H9 (cell line): ENCODE results near the gene LDLRAD4. TPM values are rescaled to one million over a fixed set of nuclear protein-coding genes. Genes with fewer than 3 reads are reported as not detected.

Experiments used
- DNase-seq: peaks from one replicate; pipeline ENCODE4 v3.0.0-alpha.2; 2017
- H2AFZ ChIP-seq: one replicate; pipeline ENCODE4 v1.6.1; 2013; ENCODE audit warnings: mild to moderate bottlenecking, low read length, control low read depth, moderate library complexity
- H2AK5ac ChIP-seq: 2 replicates; pipeline ENCODE4 v1.6.1; 2013; ENCODE audit warnings: low read length, control low read depth, mixed read lengths; ENCODE audit not compliant: insufficient read length
- H2BK120ac ChIP-seq: one replicate; pipeline ENCODE4 v1.6.1; 2013; ENCODE audit warnings: low read depth, mild to moderate bottlenecking, low read length, control low read depth, inconsistent platforms; ENCODE audit not compliant: poor library complexity, severe bottlenecking
- H2BK12ac ChIP-seq: 2 replicates; pipeline ENCODE4 v1.6.1; 2013; ENCODE audit warnings: low read length, control low read depth, mixed read lengths, low read depth; ENCODE audit not compliant: insufficient read length
- H2BK15ac ChIP-seq: 2 replicates; pipeline ENCODE4 v1.6.1; 2013; ENCODE audit warnings: low read depth, low read length, control low read depth
- H2BK20ac ChIP-seq: one replicate; pipeline ENCODE4 v1.6.1; 2013; ENCODE audit warnings: low read depth, mild to moderate bottlenecking, low read length, control low read depth, inconsistent platforms; ENCODE audit not compliant: poor library complexity, severe bottlenecking
- H2BK5ac ChIP-seq: 2 replicates; pipeline ENCODE4 v1.6.1; 2013; ENCODE audit warnings: low read length, control low read depth, mixed read lengths; ENCODE audit not compliant: insufficient read length
- H3K14ac ChIP-seq: 2 replicates; pipeline ENCODE4 v1.6.1; 2013; ENCODE audit warnings: low read length, control low read depth; ENCODE audit not compliant: insufficient read depth
- H3K18ac ChIP-seq: 2 replicates; pipeline ENCODE4 v1.6.1; 2013; ENCODE audit warnings: low read depth, mild to moderate bottlenecking, mixed read lengths, low read length, control low read depth; ENCODE audit not compliant: insufficient read length
- H3K23ac ChIP-seq: 2 replicates; pipeline ENCODE4 v1.6.1; 2013; ENCODE audit warnings: low read length, control low read depth, mixed read lengths, low read depth; ENCODE audit not compliant: insufficient read length
- H3K23me2 ChIP-seq: 2 replicates; pipeline ENCODE4 v1.6.1; 2013; ENCODE audit warnings: low read depth, mild to moderate bottlenecking, mixed read lengths, low read length, control low read depth; ENCODE audit not compliant: insufficient read length, poor library complexity, severe bottlenecking
- H3K27ac ChIP-seq: 2 replicates; pipeline ENCODE4 v1.5.1; 2013; ENCODE audit warnings: low read length, control low read depth, mixed read lengths, low read depth; ENCODE audit not compliant: insufficient read length
- H3K27me3 ChIP-seq: 2 replicates; pipeline ENCODE4 v1.6.1; 2013; ENCODE audit warnings: low read length, control low read depth, inconsistent platforms; ENCODE audit not compliant: insufficient read depth
- H3K4ac ChIP-seq: 2 replicates; pipeline ENCODE4 v1.6.1; 2013; ENCODE audit warnings: low read depth, mild to moderate bottlenecking, control low read depth, inconsistent platforms, low read length, moderate library complexity
- H3K4me1 ChIP-seq: 2 replicates; pipeline ENCODE4 v1.6.1; 2013; ENCODE audit warnings: low read length, control low read depth, inconsistent platforms; ENCODE audit not compliant: insufficient read depth
- H3K4me2 ChIP-seq: 2 replicates; pipeline ENCODE4 v1.6.1; 2013; ENCODE audit warnings: low read length, control low read depth, mixed read lengths; ENCODE audit not compliant: insufficient read length, insufficient read depth
- H3K56ac ChIP-seq: 2 replicates; pipeline ENCODE4 v1.6.1; 2013; ENCODE audit warnings: low read depth, mild to moderate bottlenecking, mixed read lengths, low read length, control low read depth; ENCODE audit not compliant: insufficient read length
- H3K79me1 ChIP-seq: 2 replicates; pipeline ENCODE4 v1.6.1; 2013; ENCODE audit warnings: low read depth, mild to moderate bottlenecking, moderate library complexity, low read length, control low read depth, inconsistent platforms; ENCODE audit not compliant: insufficient read depth, poor library complexity, severe bottlenecking
- H3K79me2 ChIP-seq: 2 replicates; pipeline ENCODE4 v1.6.1; 2013; ENCODE audit warnings: low read length, control low read depth, inconsistent platforms; ENCODE audit not compliant: insufficient read depth
- H3K9ac ChIP-seq: 2 replicates; pipeline ENCODE4 v1.6.1; 2013; ENCODE audit warnings: low read length, control low read depth, mixed read lengths; ENCODE audit not compliant: insufficient read length; ENCODE audit errors: extremely low read depth
- H3K9me3 ChIP-seq: one replicate; pipeline ENCODE4 v1.6.1; 2013; ENCODE audit warnings: low read depth, low read length, inconsistent platforms; ENCODE audit not compliant: control insufficient read depth
- H3T11ph ChIP-seq: one replicate; pipeline ENCODE4 v1.6.1; 2013; ENCODE audit warnings: mild to moderate bottlenecking, low read length, control low read depth, inconsistent platforms
- H4K20me1 ChIP-seq: one replicate; pipeline ENCODE4 v1.6.1; 2013; ENCODE audit not compliant: control insufficient read depth, insufficient read length, insufficient read depth
- H4K5ac ChIP-seq: 2 replicates; pipeline ENCODE4 v1.6.1; 2013; ENCODE audit warnings: low read depth, mild to moderate bottlenecking, mixed read lengths, low read length, control low read depth; ENCODE audit not compliant: insufficient read length
- H4K8ac ChIP-seq: replicated peaks from 2 replicates; pipeline ENCODE4 v1.6.1; 2013; ENCODE audit warnings: low read length, control low read depth, mixed read lengths, low read depth; ENCODE audit not compliant: insufficient read length
- H4K91ac ChIP-seq: 2 replicates; pipeline ENCODE4 v1.6.1; 2013; ENCODE audit warnings: low read depth, mild to moderate bottlenecking, moderate library complexity, mixed read lengths, low read length, control low read depth; ENCODE audit not compliant: insufficient read length
- H3K27ac Mint-ChIP-seq, 3 experiments: 2 replicates in 2 of 3; 3 replicates in 1 of 3; pipeline ENCODE4 v1.8.0; 2020 to 2021; ENCODE audit warnings: mixed read lengths in 3 of 3, mild to moderate bottlenecking in 1 of 3, moderate library complexity in 1 of 3
- H3K27me3 Mint-ChIP-seq: 2 replicates; pipeline ENCODE4 v1.8.0; 2021; ENCODE audit warnings: low read depth, mild to moderate bottlenecking, moderate library complexity, mixed read lengths
- H3K36me3 Mint-ChIP-seq, 3 experiments: 2 replicates in 2 of 3; 3 replicates in 1 of 3; pipeline ENCODE4 v1.8.0; 2020 to 2021; ENCODE audit warnings: low read depth in 3 of 3, mixed read lengths in 3 of 3; ENCODE audit not compliant: insufficient read depth in 1 of 3
- H3K4me1 Mint-ChIP-seq, 2 experiments: 2 replicates each; pipeline ENCODE4 v1.8.0; 2020; ENCODE audit warnings: mixed read lengths in 2 of 2
- H3K4me3 Mint-ChIP-seq, 2 experiments: 2 replicates in 1 of 2; 3 replicates in 1 of 2; pipeline ENCODE4 v1.8.0; 2020 to 2021; ENCODE audit warnings: mild to moderate bottlenecking in 2 of 2, mixed read lengths in 2 of 2, moderate library complexity in 1 of 2
- H3K9me3 Mint-ChIP-seq, 2 experiments: 2 replicates in 1 of 2; 3 replicates in 1 of 2; pipeline ENCODE4 v1.8.0; 2020; ENCODE audit warnings: mild to moderate bottlenecking in 2 of 2, mixed read lengths in 2 of 2, moderate library complexity in 1 of 2
- CTCF ChIP-seq: fragments of 200-600 bp; sonication (generic); conservative IDR thresholded peaks from 3 replicates; pipeline ENCODE4 v1.8.0; 2021; ENCODE audit warnings: antibody characterized with exemption, mild to moderate bottlenecking
- WGBS: extraction: QIAGEN DNeasy Blood & Tissue Kit; methylation state at CpG from one replicate; pipeline ENCODE4 v1.1.7; 2013; ENCODE audit warnings: missing lambda C conversion rate, low lambda C conversion rate, mixed read lengths; ENCODE audit not compliant: insufficient read length; ENCODE audit errors: extremely low coverage; 5-methylcytosine and 5-hydroxymethylcytosine counted together
- total RNA-seq: library from RNA; stranded (reverse); gene quantifications from 2 replicates; pipeline ENCODE4 v1.2.1, GENCODE V29; 2021

LDLRAD4 gene
- total RNA-seq, 1 experiment from 2014 or later, result 3.9 TPM

GRCh38 chr18:13429016-13429415, 210.5 kb downstream of the LDLRAD4 start:
- Histone ChIP-seq H3K23ac (no peak overlapping the region), H3K4me1 (peaks cover 2% of the 10 kb centered on the region; the same call in 1 of the 2 replicates), H3K79me1 (no peaks in the 10 kb centered on the region), H4K91ac (no peak overlapping the region), H2BK120ac (no peak overlapping the region), H3K14ac (no peak overlapping the region), H2AK5ac (no peak overlapping the region), H3K9me3 (no peaks in the 10 kb centered on the region), H2AFZ (no peak overlapping the region), H2BK5ac (no peak overlapping the region), H4K20me1 (no peaks in the 10 kb centered on the region), H3K4me2 (no peak overlapping the region), H2BK12ac (no peak overlapping the region), H4K8ac (no peak overlapping the region), H3K27me3 (no peaks in the 10 kb centered on the region), H3K79me2 (no peaks in the 10 kb centered on the region), H2BK15ac (no peak overlapping the region), H3T11ph (no peak overlapping the region), H3K23me2 (no peaks in the 10 kb centered on the region), H3K56ac (no peak overlapping the region), H4K5ac (no peak overlapping the region), H3K9ac (no peak overlapping the region), H2BK20ac (no peak overlapping the region), H3K4ac (no peak overlapping the region), H3K18ac (no peak overlapping the region), H3K27ac (no peak overlapping the region)
- H3K27me3 Mint-ChIP-seq, result no peaks in the 10 kb centered on the region
- H3K4me3 Mint-ChIP-seq, result no peak overlapping the region
- no peaks in the 10 kb centered on the region; a peak in 1 of 7 replicates for H3K36me3 Mint-ChIP-seq
- no peak for TF ChIP-seq CTCF
- H3K27ac Mint-ChIP-seq, result no peak overlapping the region; a peak in 1 of 7 replicates
- peaks cover 12 to 37% of the 10 kb centered on the region in 2 experiments for H3K4me1 Mint-ChIP-seq
- DNase-seq, result no peak
- WGBS, result no CpG with 5 or more reads among the region's 5 CpGs
- H3K9me3 Mint-ChIP-seq, result no peaks in the 10 kb centered on the region
